HepG2 (cell line): Measurements from ENCODE around the gene SMCO4. TPM values are rescaled to one million over a fixed set of nuclear protein-coding genes. Genes with fewer than 3 reads are reported as not detected.

Experiments
- ATRX ChIP-seq: sonication (generic); formaldehyde crosslinking; IDR thresholded peaks from 2 replicates; pipeline ENCODE4 v1.4.0; 2020; ENCODE audit warnings: missing genetic modification reagents, borderline replicate concordance
- EED ChIP-seq: sonication (generic); formaldehyde crosslinking; IDR thresholded peaks from 2 replicates; pipeline ENCODE4 v1.5.0; 2020; ENCODE audit warnings: mild to moderate bottlenecking, missing genetic modification reagents
- GATAD2A ChIP-seq: IDR thresholded peaks from 2 replicates; pipeline ENCODE4 v1.6.1; 2016
- IKZF1 ChIP-seq: fragments of 450-650 bp; IDR thresholded peaks from 2 replicates; pipeline ENCODE4 v1.7.1; 2016
- NCOA5 ChIP-seq: sonication (generic); formaldehyde crosslinking; IDR thresholded peaks from 2 replicates; pipeline ENCODE4 v1.4.0; 2020; ENCODE audit warnings: missing genetic modification reagents
- NONO ChIP-seq, 2 experiments: fragments of 450-650 bp in 1 of 2; sonication (generic) in 1 of 2; formaldehyde crosslinking in 1 of 2; IDR thresholded peaks in 1 of 2; conservative IDR thresholded peaks in 1 of 2; 2 replicates each; pipeline versions ENCODE4 v1.6.1 to v1.8.0; 2017 to 2022; ENCODE audit warnings: mild to moderate bottlenecking in 1 of 2, missing genetic modification reagents in 1 of 2, moderate library complexity in 1 of 2
- PTBP1 ChIP-seq: fragments of 200-400 bp; formaldehyde crosslinking; IDR thresholded peaks from 2 replicates; pipeline ENCODE4 v1.6.1; 2018; ENCODE audit warnings: low read length, low read depth; ENCODE audit not compliant: poor library complexity, severe bottlenecking
- SALL1 ChIP-seq: sonication (generic); formaldehyde crosslinking; IDR thresholded peaks from 2 replicates; pipeline ENCODE4 v1.8.0; 2022; ENCODE audit warnings: mild to moderate bottlenecking, missing genetic modification reagents
- WIZ ChIP-seq: sonication (generic); formaldehyde crosslinking; IDR thresholded peaks from 2 replicates; pipeline ENCODE4 v1.5.1; 2020; ENCODE audit warnings: mild to moderate bottlenecking, missing genetic modification reagents
- ZNF121 ChIP-seq: sonication (generic); formaldehyde crosslinking; IDR thresholded peaks from 2 replicates; pipeline ENCODE4 v1.5.0; 2020; ENCODE audit warnings: mild to moderate bottlenecking, missing genetic modification reagents
- ZNF569 ChIP-seq: sonication (generic); formaldehyde crosslinking; IDR thresholded peaks from 2 replicates; pipeline ENCODE4 v1.5.0; 2020; ENCODE audit warnings: mild to moderate bottlenecking, missing genetic modification reagents, moderate library complexity, borderline replicate concordance
- polyA plus RNA-seq, 8 experiments: library from polyadenylated mRNA; depleted of rRNA in 3 of 8; stranded (reverse) in 7 of 8; unstranded in 1 of 8; fragments of >200 nt; fragmentation: Illumina TruSeq in 4 of 8; extraction: Trizol in 4 of 8; gene quantifications; 2 replicates each; pipeline versions ENCODE4 v1.2.1 to v1.2.3, GENCODE V29; 2011 to 2016; ENCODE audit warnings: low read depth in 4 of 8, missing spikeins in 1 of 8, mixed read lengths in 1 of 8; ENCODE audit not compliant: insufficient read depth in 1 of 8
- total RNA-seq, 5 experiments: library from RNA; depleted of rRNA; stranded (reverse); fragments of >200 nt; fragmentation: Illumina TruSeq; extraction: Trizol; gene quantifications; 2 replicates each; pipeline ENCODE4 v1.2.3, GENCODE V29; 2016; ENCODE audit warnings: low read depth in 1 of 5
- TF ChIP-seq, protein P1 (sequence below): sonication (generic); formaldehyde crosslinking; IDR thresholded peaks from 2 replicates; pipeline ENCODE4 v1.4.0; 2020; ENCODE audit warnings: missing genetic modification reagents
- TF ChIP-seq, protein P2 (sequence below): sonication (generic); formaldehyde crosslinking; IDR thresholded peaks from 2 replicates; pipeline ENCODE4 v1.8.1; 2022; ENCODE audit warnings: low read depth, mild to moderate bottlenecking, missing genetic modification reagents
- TF ChIP-seq, protein P3 (sequence below): sonication (generic); formaldehyde crosslinking; IDR thresholded peaks from 2 replicates; pipeline ENCODE4 v1.5.0; 2020; ENCODE audit warnings: missing genetic modification reagents
- TF ChIP-seq, protein P4 (sequence below): sonication (generic); formaldehyde crosslinking; IDR thresholded peaks from 2 replicates; pipeline ENCODE4 v1.4.0; 2020; ENCODE audit warnings: mild to moderate bottlenecking, missing genetic modification reagents

Gene SMCO4
- total and polyA plus RNA-seq, 2 of the 13 experiments (the other 11 are each of a cell fraction or from before 2014, with no cell fraction given): 10.6 to 28.5 TPM

DNA sequence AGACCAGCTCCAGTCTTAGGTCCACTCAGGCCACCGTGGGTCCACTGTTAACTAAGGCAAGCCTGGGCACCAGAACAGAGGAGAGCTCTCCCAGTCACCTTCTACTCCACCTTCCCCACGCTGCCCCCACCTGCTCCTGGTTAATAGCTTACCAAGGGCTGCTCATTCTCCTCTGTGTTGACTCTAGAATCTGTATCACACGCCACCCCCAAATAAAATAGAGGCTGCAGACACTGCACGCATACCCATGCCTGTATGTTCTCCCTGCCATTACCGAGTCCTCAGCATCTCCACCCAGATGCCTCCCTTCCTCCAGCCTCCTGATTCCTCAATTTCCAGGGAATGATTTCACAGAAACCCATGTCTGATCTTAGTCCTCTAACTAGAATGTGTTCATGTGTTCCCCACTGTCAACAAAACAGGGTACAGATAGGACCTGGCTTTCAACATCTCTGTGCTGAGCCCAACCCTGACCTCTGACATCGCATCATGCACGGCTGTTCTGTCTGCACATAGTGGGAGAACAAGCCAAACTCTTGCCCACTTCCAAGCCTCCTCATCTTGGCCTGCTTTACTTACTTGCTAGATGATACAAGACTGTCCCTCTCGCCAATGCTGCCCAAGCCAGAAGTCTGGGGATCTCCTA, 49.8 kb downstream of the SMCO4 start (continued):
- TF ChIP-seq, protein P1, sequence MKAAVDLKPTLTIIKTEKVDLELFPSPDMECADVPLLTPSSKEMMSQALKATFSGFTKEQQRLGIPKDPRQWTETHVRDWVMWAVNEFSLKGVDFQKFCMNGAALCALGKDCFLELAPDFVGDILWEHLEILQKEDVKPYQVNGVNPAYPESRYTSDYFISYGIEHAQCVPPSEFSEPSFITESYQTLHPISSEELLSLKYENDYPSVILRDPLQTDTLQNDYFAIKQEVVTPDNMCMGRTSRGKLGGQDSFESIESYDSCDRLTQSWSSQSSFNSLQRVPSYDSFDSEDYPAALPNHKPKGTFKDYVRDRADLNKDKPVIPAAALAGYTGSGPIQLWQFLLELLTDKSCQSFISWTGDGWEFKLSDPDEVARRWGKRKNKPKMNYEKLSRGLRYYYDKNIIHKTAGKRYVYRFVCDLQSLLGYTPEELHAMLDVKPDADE (CRISPR knock-in tag): no peak
- TF ChIP-seq PTBP1: no peak
- TF ChIP-seq, protein P2, sequence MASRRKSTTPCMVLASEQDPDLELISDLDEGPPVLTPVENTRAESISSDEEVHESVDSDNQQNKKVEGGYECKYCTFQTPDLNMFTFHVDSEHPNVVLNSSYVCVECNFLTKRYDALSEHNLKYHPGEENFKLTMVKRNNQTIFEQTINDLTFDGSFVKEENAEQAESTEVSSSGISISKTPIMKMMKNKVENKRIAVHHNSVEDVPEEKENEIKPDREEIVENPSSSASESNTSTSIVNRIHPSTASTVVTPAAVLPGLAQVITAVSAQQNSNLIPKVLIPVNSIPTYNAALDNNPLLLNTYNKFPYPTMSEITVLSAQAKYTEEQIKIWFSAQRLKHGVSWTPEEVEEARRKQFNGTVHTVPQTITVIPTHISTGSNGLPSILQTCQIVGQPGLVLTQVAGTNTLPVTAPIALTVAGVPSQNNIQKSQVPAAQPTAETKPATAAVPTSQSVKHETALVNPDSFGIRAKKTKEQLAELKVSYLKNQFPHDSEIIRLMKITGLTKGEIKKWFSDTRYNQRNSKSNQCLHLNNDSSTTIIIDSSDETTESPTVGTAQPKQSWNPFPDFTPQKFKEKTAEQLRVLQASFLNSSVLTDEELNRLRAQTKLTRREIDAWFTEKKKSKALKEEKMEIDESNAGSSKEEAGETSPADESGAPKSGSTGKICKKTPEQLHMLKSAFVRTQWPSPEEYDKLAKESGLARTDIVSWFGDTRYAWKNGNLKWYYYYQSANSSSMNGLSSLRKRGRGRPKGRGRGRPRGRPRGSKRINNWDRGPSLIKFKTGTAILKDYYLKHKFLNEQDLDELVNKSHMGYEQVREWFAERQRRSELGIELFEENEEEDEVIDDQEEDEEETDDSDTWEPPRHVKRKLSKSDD (CRISPR knock-in tag): no peak
- TF ChIP-seq EED (CRISPR knock-in tag): 0 out of 2 replicates have a peak, but pooled peaks have one; percentile 61
- TF ChIP-seq ATRX: no peak
- no peak for TF ChIP-seq NCOA5 (CRISPR knock-in tag)
- TF ChIP-seq NONO (IDR thresholded peaks at IDR 0.05): no peak
- peak; percentile 24; the same call in 1 of the 2 replicates for TF ChIP-seq NONO (CRISPR knock-in tag; conservative IDR thresholded peaks at IDR 0.05)
- peak; percentile 36; the same call in 1 of the 2 replicates for TF ChIP-seq ZNF121 (CRISPR knock-in tag)
- TF ChIP-seq ZNF569: no peak
- no peak for TF ChIP-seq IKZF1
- no peak for TF ChIP-seq WIZ (CRISPR knock-in tag)
- peak; percentile 60 for TF ChIP-seq SALL1 (CRISPR knock-in tag)
- TF ChIP-seq, protein P3, sequence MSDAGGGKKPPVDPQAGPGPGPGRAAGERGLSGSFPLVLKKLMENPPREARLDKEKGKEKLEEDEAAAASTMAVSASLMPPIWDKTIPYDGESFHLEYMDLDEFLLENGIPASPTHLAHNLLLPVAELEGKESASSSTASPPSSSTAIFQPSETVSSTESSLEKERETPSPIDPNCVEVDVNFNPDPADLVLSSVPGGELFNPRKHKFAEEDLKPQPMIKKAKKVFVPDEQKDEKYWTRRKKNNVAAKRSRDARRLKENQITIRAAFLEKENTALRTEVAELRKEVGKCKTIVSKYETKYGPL (CRISPR knock-in tag): no peak
- TF ChIP-seq, protein P4, sequence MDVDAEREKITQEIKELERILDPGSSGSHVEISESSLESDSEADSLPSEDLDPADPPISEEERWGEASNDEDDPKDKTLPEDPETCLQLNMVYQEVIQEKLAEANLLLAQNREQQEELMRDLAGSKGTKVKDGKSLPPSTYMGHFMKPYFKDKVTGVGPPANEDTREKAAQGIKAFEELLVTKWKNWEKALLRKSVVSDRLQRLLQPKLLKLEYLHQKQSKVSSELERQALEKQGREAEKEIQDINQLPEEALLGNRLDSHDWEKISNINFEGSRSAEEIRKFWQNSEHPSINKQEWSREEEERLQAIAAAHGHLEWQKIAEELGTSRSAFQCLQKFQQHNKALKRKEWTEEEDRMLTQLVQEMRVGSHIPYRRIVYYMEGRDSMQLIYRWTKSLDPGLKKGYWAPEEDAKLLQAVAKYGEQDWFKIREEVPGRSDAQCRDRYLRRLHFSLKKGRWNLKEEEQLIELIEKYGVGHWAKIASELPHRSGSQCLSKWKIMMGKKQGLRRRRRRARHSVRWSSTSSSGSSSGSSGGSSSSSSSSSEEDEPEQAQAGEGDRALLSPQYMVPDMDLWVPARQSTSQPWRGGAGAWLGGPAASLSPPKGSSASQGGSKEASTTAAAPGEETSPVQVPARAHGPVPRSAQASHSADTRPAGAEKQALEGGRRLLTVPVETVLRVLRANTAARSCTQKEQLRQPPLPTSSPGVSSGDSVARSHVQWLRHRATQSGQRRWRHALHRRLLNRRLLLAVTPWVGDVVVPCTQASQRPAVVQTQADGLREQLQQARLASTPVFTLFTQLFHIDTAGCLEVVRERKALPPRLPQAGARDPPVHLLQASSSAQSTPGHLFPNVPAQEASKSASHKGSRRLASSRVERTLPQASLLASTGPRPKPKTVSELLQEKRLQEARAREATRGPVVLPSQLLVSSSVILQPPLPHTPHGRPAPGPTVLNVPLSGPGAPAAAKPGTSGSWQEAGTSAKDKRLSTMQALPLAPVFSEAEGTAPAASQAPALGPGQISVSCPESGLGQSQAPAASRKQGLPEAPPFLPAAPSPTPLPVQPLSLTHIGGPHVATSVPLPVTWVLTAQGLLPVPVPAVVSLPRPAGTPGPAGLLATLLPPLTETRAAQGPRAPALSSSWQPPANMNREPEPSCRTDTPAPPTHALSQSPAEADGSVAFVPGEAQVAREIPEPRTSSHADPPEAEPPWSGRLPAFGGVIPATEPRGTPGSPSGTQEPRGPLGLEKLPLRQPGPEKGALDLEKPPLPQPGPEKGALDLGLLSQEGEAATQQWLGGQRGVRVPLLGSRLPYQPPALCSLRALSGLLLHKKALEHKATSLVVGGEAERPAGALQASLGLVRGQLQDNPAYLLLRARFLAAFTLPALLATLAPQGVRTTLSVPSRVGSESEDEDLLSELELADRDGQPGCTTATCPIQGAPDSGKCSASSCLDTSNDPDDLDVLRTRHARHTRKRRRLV (CRISPR knock-in tag): 0 out of 2 replicates have a peak, but pooled peaks have one; percentile 49
- TF ChIP-seq GATAD2A (CRISPR knock-in tag): no peak; the same call in none of the 2 replicates
